ENCODE measurements around the gene UMODL1. TPM values are rescaled to one million over a fixed set of nuclear protein-coding genes. Genes with fewer than 3 reads are reported as not detected.

The UMODL1 gene
- total and polyA plus RNA-seq, 2 of the 13 experiments (the other 11 are each of a cell fraction or from before 2014, with no cell fraction given): not detected

DNA sequence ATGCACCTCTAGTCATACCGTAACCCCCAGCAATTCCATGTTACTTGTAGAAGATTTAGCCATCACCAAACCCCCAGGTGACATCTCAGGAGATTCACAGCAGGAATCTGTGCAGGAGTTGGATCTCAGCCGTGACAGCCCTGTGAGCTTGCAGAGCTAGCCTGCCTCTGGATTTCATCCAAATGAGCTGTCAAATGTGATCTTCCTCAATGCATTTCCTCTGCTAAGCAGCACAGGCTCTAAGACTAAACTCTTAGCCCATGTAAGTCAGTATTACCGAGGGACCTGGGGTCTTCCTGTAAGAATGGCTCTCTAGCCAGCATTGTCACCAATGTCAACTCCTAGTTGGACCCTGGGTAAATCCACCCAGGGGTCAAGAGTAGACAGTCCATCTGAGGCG lies 41.7 kb downstream of the UMODL1 start:
- H2AFZ ChIP-seq (ENCODE audit: low read length): no peak overlapping the region
- ChIA-PET POLR2A (no interaction called here), CTCF (ENCODE audit: low intra/inter-chr PET ratio, low total read pairs) (no interaction called here)
- H3K36me3 ChIP-seq (replicated peaks in 1 of 2; ENCODE audit: control insufficient read depth in 1 of 2, insufficient read depth in 2 of 2, low read length in 2 of 2): no peaks in the 10 kb centered on the region
- no peak for FAIRE-seq
- in situ Hi-C loops (cut with HindIII; ENCODE audit: extremely low pct_ligation_motif_present, low pct_unique_long_range_greater_than_20kb) (loop anchor here (10.0 to 25.0 kb wide), 2 partner anchors 158 to 501 kb away; partner anchors contain the start of gene C2CD2), intact Hi-C loops (cut with micrococcal nuclease; ENCODE audit: unreplicated experiment) (loop anchor here (10.0 kb wide), 1 partner anchor 498 kb away; no protein-coding TSS in a partner anchor)
- no peak overlapping the region for H3K27ac ChIP-seq (ENCODE audit: extremely low read length, insufficient read depth, low read length)
- no peak for TF ChIP-seq ZNF207 (IDR thresholded peaks at IDR 0.05; ENCODE audit: borderline replicate concordance)
- TF ChIP-seq SMARCE1 (IDR thresholded peaks at IDR 0.05; ENCODE audit: borderline replicate concordance): no peak
- no peak for TF ChIP-seq SMAD3 (CRISPR knock-in tag; IDR thresholded peaks at IDR 0.05)
- no peak for TF ChIP-seq KMT2A (CRISPR knock-in tag; IDR thresholded peaks at IDR 0.05)
- TF ChIP-seq, protein P1, sequence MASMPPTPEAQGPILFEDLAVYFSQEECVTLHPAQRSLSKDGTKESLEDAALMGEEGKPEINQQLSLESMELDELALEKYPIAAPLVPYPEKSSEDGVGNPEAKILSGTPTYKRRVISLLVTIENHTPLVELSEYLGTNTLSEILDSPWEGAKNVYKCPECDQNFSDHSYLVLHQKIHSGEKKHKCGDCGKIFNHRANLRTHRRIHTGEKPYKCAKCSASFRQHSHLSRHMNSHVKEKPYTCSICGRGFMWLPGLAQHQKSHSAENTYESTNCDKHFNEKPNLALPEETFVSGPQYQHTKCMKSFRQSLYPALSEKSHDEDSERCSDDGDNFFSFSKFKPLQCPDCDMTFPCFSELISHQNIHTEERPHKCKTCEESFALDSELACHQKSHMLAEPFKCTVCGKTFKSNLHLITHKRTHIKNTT (CRISPR knock-in tag; IDR thresholded peaks at IDR 0.05): no peak
- H3K4me2 ChIP-seq (ENCODE audit: low read depth, low read length): no peak overlapping the region
- no peaks in the 10 kb centered on the region for H3K9me3 ChIP-seq (ENCODE audit: low read length)
- peaks cover 21% of the 10 kb centered on the region for H3K4me1 ChIP-seq (ENCODE audit: insufficient read depth, low read length)
- no peaks in the 10 kb centered on the region for H4K20me1 ChIP-seq (ENCODE audit: insufficient read depth, low read length)
- WGBS (ENCODE audit: low lambda C conversion rate): 45% methylated on average over 4 of the region's 4 CpGs
- no peaks in the 10 kb centered on the region for H3K79me2 ChIP-seq (ENCODE audit: insufficient read depth, low read length)
- no TSS peak for BruUV-seq (replicated peaks)
- peaks cover 0 to 46% of the 10 kb centered on the region in 2 experiments for H3K27me3 ChIP-seq (ENCODE audit: control insufficient read depth in 1 of 2, insufficient read depth in 2 of 2, low read length in 2 of 2)
- DNase-seq (ENCODE audit: low spot score): no peak
- no peak overlapping the region for H3K4me3 ChIP-seq (replicated peaks in 1 of 3; ENCODE audit: insufficient read depth in 1 of 3, low read depth in 2 of 3, low read length in 3 of 3)
- no peak for ATAC-seq
- H3K9ac ChIP-seq (ENCODE audit: insufficient read depth, low read depth, low read length): no peak overlapping the region

DNA sequence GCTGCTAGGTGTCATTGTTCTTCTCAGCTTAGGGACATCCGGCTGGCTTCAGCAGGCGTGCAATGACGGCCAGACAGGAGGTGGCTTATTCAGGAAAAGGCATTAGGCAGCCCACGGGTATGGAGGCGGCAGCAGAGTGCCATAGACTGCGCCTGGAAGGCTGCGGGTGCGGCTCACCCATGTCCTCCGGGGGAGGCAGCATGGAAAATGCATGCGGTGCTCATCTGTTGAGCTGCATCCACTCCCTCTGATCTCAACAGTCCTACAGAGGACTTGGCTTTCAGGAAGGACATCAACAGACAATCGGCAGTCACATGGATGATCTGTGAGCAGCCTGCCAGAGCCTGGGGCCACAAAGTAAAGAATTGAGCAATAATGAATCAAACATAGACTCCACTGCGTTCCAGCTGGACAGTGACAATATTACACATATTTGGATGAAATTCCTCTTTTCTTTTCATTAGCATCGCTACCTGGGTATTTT lies 42.9 kb downstream of the UMODL1 start:
- Histone ChIP-seq H3K4me2 (ENCODE audit: low read depth, low read length) (peak overlapping the region; percentile 45), H3K4me1 (ENCODE audit: insufficient read depth, low read length) (peaks cover 26% of the 10 kb centered on the region)
- TF ChIP-seq ZNF713 (CRISPR knock-in tag; IDR thresholded peaks at IDR 0.05) (no peak), KDM1A (CRISPR knock-in tag; IDR thresholded peaks at IDR 0.05) (no peak), ZMYM4 (CRISPR knock-in tag; IDR thresholded peaks at IDR 0.05) (no peak), ZSCAN20 (CRISPR knock-in tag; IDR thresholded peaks at IDR 0.05; ENCODE audit: borderline replicate concordance) (no peak), CEBPB (IDR thresholded peaks at IDR 0.05; ENCODE audit: borderline replicate concordance, low read depth, low read length) (peak; percentile 95), TBX3 (IDR thresholded peaks at IDR 0.05; ENCODE audit: borderline replicate concordance) (no peak), EZH2 (conservative IDR thresholded peaks at IDR 0.05; ENCODE audit: low read depth, low read length) (no peak), ZNF530 (CRISPR knock-in tag; IDR thresholded peaks at IDR 0.05; ENCODE audit: low read depth) (no peak), ZNF790 (CRISPR knock-in tag; IDR thresholded peaks at IDR 0.05; ENCODE audit: borderline replicate concordance) (no peak), SOX13 (IDR thresholded peaks at IDR 0.05) (no peak), SOX13 (CRISPR knock-in tag; conservative IDR thresholded peaks at IDR 0.05 in 1 of 2, IDR thresholded peaks at IDR 0.05 in 1 of 2) (peak in 1 of 2 experiments; percentile 46; a peak in 1 of 4 replicates)
- TF ChIP-seq, protein P2, sequence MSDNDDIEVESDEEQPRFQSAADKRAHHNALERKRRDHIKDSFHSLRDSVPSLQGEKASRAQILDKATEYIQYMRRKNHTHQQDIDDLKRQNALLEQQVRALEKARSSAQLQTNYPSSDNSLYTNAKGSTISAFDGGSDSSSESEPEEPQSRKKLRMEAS (IDR thresholded peaks at IDR 0.05): no peak
- TF ChIP-seq, protein P3, sequence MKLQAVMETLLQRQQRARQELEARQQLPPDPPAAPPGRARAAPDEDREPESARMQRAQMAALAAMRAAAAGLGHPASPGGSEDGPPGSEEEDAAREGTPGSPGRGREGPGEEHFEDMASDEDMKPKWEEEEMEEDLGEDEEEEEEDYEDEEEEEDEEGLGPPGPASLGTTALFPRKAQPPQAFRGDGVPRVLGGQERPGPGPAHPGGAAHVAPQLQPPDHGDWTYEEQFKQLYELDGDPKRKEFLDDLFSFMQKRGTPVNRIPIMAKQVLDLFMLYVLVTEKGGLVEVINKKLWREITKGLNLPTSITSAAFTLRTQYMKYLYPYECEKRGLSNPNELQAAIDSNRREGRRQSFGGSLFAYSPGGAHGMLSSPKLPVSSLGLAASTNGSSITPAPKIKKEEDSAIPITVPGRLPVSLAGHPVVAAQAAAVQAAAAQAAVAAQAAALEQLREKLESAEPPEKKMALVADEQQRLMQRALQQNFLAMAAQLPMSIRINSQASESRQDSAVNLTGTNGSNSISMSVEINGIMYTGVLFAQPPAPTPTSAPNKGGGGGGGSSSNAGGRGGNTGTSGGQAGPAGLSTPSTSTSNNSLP (IDR thresholded peaks at IDR 0.05; ENCODE audit: low read depth, low read length): peak; percentile 87

More for the DNA sequence above, 42.9 kb downstream of the UMODL1 start:
- no peaks in the 10 kb centered on the region for H3K36me3 ChIP-seq (replicated peaks in 1 of 2; ENCODE audit: control insufficient read depth in 1 of 2, insufficient read depth in 2 of 2, low read length in 2 of 2)
- DNase-seq (ENCODE audit: low spot score) (peak; percentile 72), ATAC-seq (peak; percentile 74), FAIRE-seq (peak; percentile 43)
- no peaks in the 10 kb centered on the region for H3K9me3 ChIP-seq (ENCODE audit: low read length)
- H4K20me1 ChIP-seq (ENCODE audit: insufficient read depth, low read length): no peaks in the 10 kb centered on the region
- no peak overlapping the region for H3K27ac ChIP-seq (ENCODE audit: extremely low read length, insufficient read depth, low read length)
- in situ Hi-C loops (cut with HindIII; ENCODE audit: extremely low pct_ligation_motif_present, low pct_unique_long_range_greater_than_20kb) (loop anchor here (10.0 to 25.0 kb wide), 2 partner anchors 159 to 502 kb away; partner anchors contain the start of gene C2CD2), intact Hi-C loops (cut with micrococcal nuclease; ENCODE audit: unreplicated experiment) (loop anchor here (10.0 kb wide), 1 partner anchor 499 kb away; no protein-coding TSS in a partner anchor)
- no peak overlapping the region for H3K4me3 ChIP-seq (replicated peaks in 1 of 3; ENCODE audit: insufficient read depth in 1 of 3, low read depth in 2 of 3, low read length in 3 of 3)
- peaks cover 0 to 50% of the 10 kb centered on the region in 2 experiments for H3K27me3 ChIP-seq (ENCODE audit: control insufficient read depth in 1 of 2, insufficient read depth in 2 of 2, low read length in 2 of 2)
- H3K79me2 ChIP-seq (ENCODE audit: insufficient read depth, low read length): no peaks in the 10 kb centered on the region
- no TSS peak for BruUV-seq (replicated peaks)
- POLR2A ChIA-PET: no interaction called here
- CTCF ChIA-PET (ENCODE audit: low intra/inter-chr PET ratio, low total read pairs): no interaction called here
- 5% methylated on average over 7 of the region's 13 CpGs for WGBS (ENCODE audit: low lambda C conversion rate)
- no peak overlapping the region for H3K9ac ChIP-seq (ENCODE audit: insufficient read depth, low read depth, low read length)
- H2AFZ ChIP-seq (ENCODE audit: low read length): no peak overlapping the region
